GM18861 (cell line): ENCODE results near the gene IGFBP2.

Experiments
- ATAC-seq: cut with Tn5 transposase; IDR thresholded peaks from one replicate; pipeline ENCODE4 v1.9.1; 2021; ENCODE audit not compliant: unreplicated experiment

Gene IGFBP2

GRCh38 chr2:216636551-216637450 lies 3.6 kb downstream of the IGFBP2 start:
- no peak for ATAC-seq

GRCh38 chr2:216637472-216637871 lies 4.3 kb downstream of the IGFBP2 start:
- no peak for ATAC-seq

GRCh38 chr2:216643986-216644659 lies 10.9 kb downstream of the IGFBP2 start:
- ATAC-seq: no peak

GRCh38 chr2:216644842-216645635 lies 11.8 kb downstream of the IGFBP2 start:
- ATAC-seq: no peak

- ATAC-seq: no peak
Measured at GRCh38 chr2:216645636-216645950, 12.4 kb downstream of the IGFBP2 start.

- no peak for ATAC-seq
Measured at GRCh38 chr2:216646116-216646515, 12.9 kb downstream of the IGFBP2 start.

GRCh38 chr2:216648105-216648504 lies 14.9 kb downstream of the IGFBP2 start:
- ATAC-seq: no peak

- ATAC-seq: no peak
Measured at GRCh38 chr2:216649574-216649973, 16.4 kb downstream of the IGFBP2 start.

GRCh38 chr2:216650626-216651257 lies 17.5 kb downstream of the IGFBP2 start:
- ATAC-seq: no peak

- no peak for ATAC-seq
Measured at GRCh38 chr2:216651351-216651881, 18.2 kb downstream of the IGFBP2 start.

- no peak for ATAC-seq
Measured at GRCh38 chr2:216652566-216652965, 19.3 kb downstream of the IGFBP2 start.

- ATAC-seq: no peak
Measured at GRCh38 chr2:216653093-216653799, 20.0 kb downstream of the IGFBP2 start.

GRCh38 chr2:216653931-216654365 lies 20.7 kb downstream of the IGFBP2 start:
- ATAC-seq: no peak

GRCh38 chr2:216654528-216655052 lies 21.4 kb downstream of the IGFBP2 start:
- no peak for ATAC-seq

GRCh38 chr2:216657086-216657855 lies 24.1 kb downstream of the IGFBP2 start:
- ATAC-seq: no peak

GRCh38 chr2:216657980-216658379 lies 24.8 kb downstream of the IGFBP2 start:
- ATAC-seq: no peak

GRCh38 chr2:216658757-216659156 lies 25.5 kb downstream of the IGFBP2 start:
- no peak for ATAC-seq

- no peak for ATAC-seq
Measured at GRCh38 chr2:216659276-216659675, 26.1 kb downstream of the IGFBP2 start.

GRCh38 chr2:216660496-216660895 lies 27.3 kb downstream of the IGFBP2 start:
- ATAC-seq: no peak
